Stimulated activated CD8-positive, alpha-beta memory T cell treated with anti-CD3 and anti-CD28 coated beads, Interleukin-12 subunit alpha, Interleukin-12 subunit beta, amount 100 ng/mL, for 24 hours (primary cell): Measurements from ENCODE around the gene TAF11L13.

Source experiments
- DNase-seq: peaks from one replicate; pipeline ENCODE4 v3.0.0-alpha.2; 2020; ENCODE audit errors: extremely low read depth

Gene TAF11L13

DNA sequence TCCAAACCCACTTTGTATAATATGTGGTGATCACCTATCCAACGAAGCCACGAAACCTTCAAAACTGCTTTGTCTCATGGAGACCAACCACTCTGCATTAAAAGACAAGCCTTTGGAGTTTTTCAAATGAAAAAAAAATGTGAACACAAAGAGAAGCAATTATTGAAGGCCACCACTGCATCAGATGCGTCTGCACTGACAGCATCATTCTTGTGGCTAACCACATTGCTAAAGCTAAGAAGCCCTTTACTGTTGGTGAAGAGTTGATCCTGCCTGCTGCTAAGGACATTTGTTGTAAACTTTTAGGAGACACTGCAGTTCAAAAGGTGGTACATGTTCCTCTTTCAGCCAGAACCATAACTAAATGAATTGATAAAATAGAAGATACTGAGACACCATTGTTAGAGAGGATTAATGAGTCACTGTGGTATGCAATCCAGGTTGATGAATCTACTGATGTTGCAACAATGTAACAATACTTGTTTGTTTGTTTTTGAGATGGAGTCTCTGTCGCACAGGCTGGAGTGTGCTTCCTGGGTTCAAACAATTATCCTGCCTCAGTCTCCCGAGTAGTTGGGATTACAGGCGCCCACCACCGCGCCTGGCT, 47.8 kb downstream of the TAF11L13 start:
- no peak for DNase-seq

DNA sequence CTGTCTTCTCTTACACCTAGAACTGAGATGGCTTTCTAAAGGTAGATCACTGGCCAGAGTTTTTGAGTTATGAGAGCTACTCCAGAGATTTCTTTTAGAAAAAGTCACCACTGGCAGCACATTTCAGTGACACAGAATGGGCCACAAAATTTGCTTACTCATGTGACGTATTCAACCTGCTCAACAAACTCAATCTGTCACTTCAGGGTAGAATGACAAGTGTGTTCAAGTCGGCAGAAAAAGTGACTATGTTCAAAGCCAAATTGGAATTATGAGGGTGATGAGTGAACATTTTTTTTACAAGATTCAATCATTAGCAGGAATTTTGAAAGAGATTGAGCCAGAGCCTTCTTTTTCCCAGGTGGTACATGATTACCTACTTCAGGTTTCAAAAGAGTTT, 48.8 kb downstream of the TAF11L13 start:
- DNase-seq = no peak
